ENCODE results near the gene BOLA3. TPM values are rescaled to one million over a fixed set of nuclear protein-coding genes. Genes with fewer than 3 reads are reported as not detected.
"Not testable (repeated sequence)": the region's sequence is repeated elsewhere in the genome, so short reads cannot be mapped to it uniquely, and the experiment has no call there.

Gene BOLA3
- polyA plus RNA-seq, 1 experiment = 38.6 TPM

GRCh38 chr2:74188696-74189095 is 41.0 kb upstream of the BOLA3 start:
- ChIA-PET CTCF (interaction anchor here (0.6 to 0.8 kb wide), 2 partner anchors 42 to 155 kb away, joined by 3 to 5 read pairs; no protein-coding TSS in a partner anchor), POLR2A (interaction anchor here (1.2 to 1.5 kb wide), 2 partner anchors 10 kb away, joined by 9 read pairs; partner anchors contain the start of genes MOB1A and MTHFD2)
- TF ChIP-seq, protein P1, sequence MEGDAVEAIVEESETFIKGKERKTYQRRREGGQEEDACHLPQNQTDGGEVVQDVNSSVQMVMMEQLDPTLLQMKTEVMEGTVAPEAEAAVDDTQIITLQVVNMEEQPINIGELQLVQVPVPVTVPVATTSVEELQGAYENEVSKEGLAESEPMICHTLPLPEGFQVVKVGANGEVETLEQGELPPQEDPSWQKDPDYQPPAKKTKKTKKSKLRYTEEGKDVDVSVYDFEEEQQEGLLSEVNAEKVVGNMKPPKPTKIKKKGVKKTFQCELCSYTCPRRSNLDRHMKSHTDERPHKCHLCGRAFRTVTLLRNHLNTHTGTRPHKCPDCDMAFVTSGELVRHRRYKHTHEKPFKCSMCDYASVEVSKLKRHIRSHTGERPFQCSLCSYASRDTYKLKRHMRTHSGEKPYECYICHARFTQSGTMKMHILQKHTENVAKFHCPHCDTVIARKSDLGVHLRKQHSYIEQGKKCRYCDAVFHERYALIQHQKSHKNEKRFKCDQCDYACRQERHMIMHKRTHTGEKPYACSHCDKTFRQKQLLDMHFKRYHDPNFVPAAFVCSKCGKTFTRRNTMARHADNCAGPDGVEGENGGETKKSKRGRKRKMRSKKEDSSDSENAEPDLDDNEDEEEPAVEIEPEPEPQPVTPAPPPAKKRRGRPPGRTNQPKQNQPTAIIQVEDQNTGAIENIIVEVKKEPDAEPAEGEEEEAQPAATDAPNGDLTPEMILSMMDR (IDR thresholded peaks at IDR 0.05; ENCODE audit: low read depth, low read length) = no peak
- Histone ChIP-seq H3K27me3 (ENCODE audit: control insufficient read depth, insufficient read depth, low read length) (peaks cover 7% of the 10 kb centered on the region), H3K27ac (ENCODE audit: low read depth, low read length) (no peak overlapping the region), H3K9me3 (ENCODE audit: control insufficient read depth, insufficient read depth, low read length) (no peaks in the 10 kb centered on the region), H3K4me3 (ENCODE audit: low read depth, low read length) (no peak overlapping the region)
- no peak for DNase-seq (ENCODE audit: low read depth, low spot score)

GRCh38 chr2:74188018-74188601 is 40.4 kb upstream of the BOLA3 start:
- H3K9me3 ChIP-seq (ENCODE audit: control insufficient read depth, insufficient read depth, low read length) = no peaks in the 10 kb centered on the region
- H3K27ac ChIP-seq (ENCODE audit: low read depth, low read length) = peak overlapping the region; percentile 31
- TF ChIP-seq, protein P1 (IDR thresholded peaks at IDR 0.05; ENCODE audit: low read depth, low read length) = no peak
- ChIA-PET CTCF (interaction anchor here (0.6 to 0.8 kb wide), 2 partner anchors 41 to 156 kb away, joined by 3 to 5 read pairs; no protein-coding TSS in a partner anchor), POLR2A (interaction anchor here (0.5 to 1.5 kb wide), 3 partner anchors 9 to 13 kb away, joined by 4 to 9 read pairs (median 9); partner anchors contain the start of genes MOB1A and MTHFD2)
- H3K27me3 ChIP-seq (ENCODE audit: control insufficient read depth, insufficient read depth, low read length) = peaks cover 7% of the 10 kb centered on the region
- peak; percentile 50 for DNase-seq (ENCODE audit: low read depth, low spot score)
- H3K4me3 ChIP-seq (ENCODE audit: low read depth, low read length) = no peak overlapping the region

DNA sequence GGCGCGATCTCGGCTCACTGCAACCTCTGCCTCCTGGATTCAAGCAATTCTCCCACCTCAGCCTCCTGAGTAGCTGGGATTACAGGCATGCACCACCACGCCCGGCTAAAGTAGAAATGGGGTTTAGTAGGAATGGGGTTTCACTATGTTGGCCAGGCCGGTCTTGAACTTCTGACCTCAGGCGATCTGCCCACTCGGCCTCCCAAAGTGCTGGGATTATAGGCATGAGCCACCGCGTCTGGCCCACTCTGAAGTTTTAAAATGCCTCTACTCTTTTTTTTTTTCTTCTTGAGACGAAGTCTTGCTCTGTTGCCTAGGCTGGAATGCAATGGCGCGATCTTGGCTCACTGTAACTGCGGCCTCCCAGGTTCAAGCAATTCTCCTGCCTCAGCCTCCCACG is 39.0 kb upstream of the BOLA3 start:
- POLR2A ChIA-PET; H3K27ac ChIP-seq (ENCODE audit: low read depth, low read length); H3K4me3 ChIP-seq (ENCODE audit: low read depth, low read length); H3K9me3 ChIP-seq (ENCODE audit: control insufficient read depth, insufficient read depth, low read length); H3K27me3 ChIP-seq (ENCODE audit: control insufficient read depth, insufficient read depth, low read length); CTCF ChIA-PET; DNase-seq (ENCODE audit: low read depth, low spot score): not testable (repeated sequence)

DNA sequence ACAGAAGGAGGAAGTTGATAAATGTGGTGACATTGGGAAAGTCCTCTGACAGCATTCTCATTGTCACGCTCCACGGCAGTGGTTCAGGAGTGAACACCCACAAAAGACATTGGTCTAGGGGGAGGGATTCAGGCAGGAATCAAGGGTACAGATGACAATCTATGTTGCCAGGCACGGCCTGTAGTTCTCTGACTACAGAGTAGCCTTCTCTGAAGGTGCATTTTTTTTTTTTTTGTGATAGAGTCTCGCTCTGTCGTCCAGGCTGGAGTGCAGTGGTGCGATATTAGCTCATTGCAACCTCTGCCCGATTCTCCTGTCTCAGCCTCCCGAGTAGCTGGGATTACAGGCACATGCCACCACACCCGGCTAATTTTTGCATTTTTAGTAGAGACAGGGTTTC is 38.3 kb upstream of the BOLA3 start:
- ChIA-PET CTCF (no interaction called here), POLR2A (no interaction called here)
- Histone ChIP-seq H3K27ac (ENCODE audit: low read depth, low read length) (no peak overlapping the region), H3K4me3 (ENCODE audit: low read depth, low read length) (no peak overlapping the region), H3K9me3 (ENCODE audit: control insufficient read depth, insufficient read depth, low read length) (no peaks in the 10 kb centered on the region), H3K27me3 (ENCODE audit: control insufficient read depth, insufficient read depth, low read length) (no peaks in the 10 kb centered on the region)
- TF ChIP-seq, protein P1 (IDR thresholded peaks at IDR 0.05; ENCODE audit: low read depth, low read length) = no peak
- no peak for DNase-seq (ENCODE audit: low read depth, low spot score)

GRCh38 chr2:74183878-74184277 is 36.2 kb upstream of the BOLA3 start:
- Histone ChIP-seq H3K27ac (ENCODE audit: low read depth, low read length) (no peak overlapping the region), H3K27me3 (ENCODE audit: control insufficient read depth, insufficient read depth, low read length) (no peaks in the 10 kb centered on the region), H3K4me3 (ENCODE audit: low read depth, low read length) (no peak overlapping the region), H3K9me3 (ENCODE audit: control insufficient read depth, insufficient read depth, low read length) (no peaks in the 10 kb centered on the region)
- ChIA-PET CTCF (no interaction called here), POLR2A (no interaction called here)
- DNase-seq (ENCODE audit: low read depth, low spot score) = no peak
- TF ChIP-seq, protein P1 (IDR thresholded peaks at IDR 0.05; ENCODE audit: low read depth, low read length) = no peak
